Common myeloid progenitor, CD34-positive (primary cell): ENCODE results near the gene DNASE1L3.
A peak's percentile ranks its signal among the peaks of the same experiment; 100 is the strongest.

Source experiments
- CTCF ChIA-PET: fragments of 350-600 bp; sonication (Branson Sonifier 250); formaldehyde crosslinking; loops from one replicate; lab custom pipeline; 2021; ENCODE audit warnings: antibody characterized with exemption; lab: Charles Lee
- POLR2A ChIA-PET: fragments of 350-600 bp; sonication (Branson Sonifier 250); formaldehyde crosslinking; loops from one replicate; lab custom pipeline; 2021; ENCODE audit warnings: antibody characterized with exemption; lab: Charles Lee
- DNase-seq, 3 donors: peaks; one replicate each; pipeline versions ENCODE4 v3.0.0 to v3.0.0-alpha.2; 2013
- H3K27ac ChIP-seq, 2 experiments: 1 replicate in 1 of 2; 2 replicates in 1 of 2; pipeline ENCODE4 v1.7.0; 2013; ENCODE audit warnings: inconsistent platforms in 2 of 2, low read length in 2 of 2, mild to moderate bottlenecking in 2 of 2, low read depth in 1 of 2, moderate library complexity in 1 of 2; ENCODE audit not compliant: severe bottlenecking in 2 of 2, insufficient read depth in 1 of 2, poor library complexity in 1 of 2
- H3K27me3 ChIP-seq, 5 experiments: replicated peaks in 2 of 5; 1 replicate in 3 of 5; 2 replicates in 2 of 5; pipeline versions ENCODE4 v1.6.1 to v1.7.0; 2013; ENCODE audit warnings: low read length in 4 of 5, mild to moderate bottlenecking in 2 of 5, moderate library complexity in 2 of 5, inconsistent platforms in 1 of 5; ENCODE audit not compliant: insufficient read depth in 5 of 5, control insufficient read depth in 4 of 5
- H3K36me3 ChIP-seq, 4 experiments: 1 replicate in 2 of 4; 2 replicates in 2 of 4; pipeline versions ENCODE4 v1.6.1 to v1.7.0; 2013; ENCODE audit warnings: low read length in 3 of 4, control low read depth in 1 of 4, mild to moderate bottlenecking in 1 of 4; ENCODE audit not compliant: control insufficient read depth in 4 of 4, insufficient read depth in 4 of 4
- H3K4me1 ChIP-seq, 4 experiments: 1 replicate in 3 of 4; 2 replicates in 1 of 4; pipeline versions ENCODE4 v1.6.1 to v1.7.1; 2013; ENCODE audit warnings: low read length in 3 of 4, mild to moderate bottlenecking in 3 of 4, control low read depth in 1 of 4, inconsistent platforms in 1 of 4, moderate library complexity in 1 of 4; ENCODE audit not compliant: control insufficient read depth in 4 of 4, insufficient read depth in 4 of 4; ENCODE audit errors: control extremely low read depth in 1 of 4
- H3K4me3 ChIP-seq, 7 experiments: 1 replicate in 4 of 7; 2 replicates in 3 of 7; pipeline versions ENCODE4 v1.5.1 to v1.7.0; 2013; ENCODE audit warnings: mild to moderate bottlenecking in 7 of 7, low read length in 6 of 7, moderate library complexity in 6 of 7, inconsistent platforms in 2 of 7, low read depth in 2 of 7, control low read depth in 1 of 7; ENCODE audit not compliant: insufficient read depth in 4 of 7, control insufficient read depth in 1 of 7; ENCODE audit errors: extremely low read depth in 1 of 7
- H3K9me3 ChIP-seq, 5 experiments: 1 replicate in 4 of 5; 2 replicates in 1 of 5; pipeline versions ENCODE4 v1.6.1 to v1.7.1; 2013; ENCODE audit warnings: low read length in 4 of 5, mild to moderate bottlenecking in 2 of 5, inconsistent platforms in 1 of 5, low read depth in 1 of 5, moderate library complexity in 1 of 5; ENCODE audit not compliant: control insufficient read depth in 4 of 5, insufficient read depth in 2 of 5; ENCODE audit errors: control extremely low read depth in 1 of 5
- WGBS: methylation state at CpG from one replicate; pipeline ENCODE4 v1.1.5; 2013; ENCODE audit not compliant: insufficient coverage; 5-methylcytosine and 5-hydroxymethylcytosine counted together

The DNASE1L3 gene

DNA sequence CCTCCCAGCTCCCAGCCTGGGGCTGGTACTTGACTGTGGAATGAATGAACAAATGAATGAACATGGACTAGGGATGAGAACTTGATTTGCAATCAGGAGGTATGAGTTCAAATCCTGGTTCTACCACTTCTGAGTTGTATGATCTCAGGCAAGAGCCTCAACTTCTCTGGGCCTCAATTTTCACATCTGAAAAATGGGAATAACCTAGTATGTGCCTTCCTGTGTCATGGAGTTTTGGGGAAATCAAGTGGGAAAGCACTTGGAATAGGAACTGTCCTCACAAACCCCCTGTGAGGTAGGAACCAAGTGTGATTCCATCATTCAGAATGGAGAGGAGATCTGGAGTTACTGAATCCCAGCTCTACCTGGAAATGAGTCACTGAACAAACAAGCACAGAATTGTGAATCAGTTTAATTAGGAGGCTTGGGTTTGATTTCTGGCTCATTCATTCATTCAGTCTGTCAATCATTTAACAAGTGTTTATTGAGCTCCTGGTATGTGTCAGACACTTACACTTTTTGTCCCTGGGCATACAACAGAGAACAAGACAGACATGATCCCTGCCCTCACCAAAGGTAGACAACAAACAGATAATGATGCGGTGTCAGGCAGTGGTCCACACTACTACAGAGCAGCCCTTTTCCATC, 29.7 kb downstream of the DNASE1L3 start:
- no peak overlapping the region for H3K27ac ChIP-seq
- H3K9me3 ChIP-seq: no peaks in the 10 kb centered on the region
- CTCF ChIA-PET: interaction anchor here (1.0 to 1.7 kb wide), 7 partner anchors 10 to 119 kb away, joined by 3 to 6 read pairs (median 4); no protein-coding TSS in a partner anchor
- no peak for DNase-seq
- H3K4me1 ChIP-seq: peaks cover 0 to 20% (median 13%) of the 10 kb centered on the region in 4 experiments
- H3K27me3 ChIP-seq: peaks cover 0 to 2% (median 0%) of the 10 kb centered on the region in 5 experiments
- no peaks in the 10 kb centered on the region for H3K36me3 ChIP-seq
- H3K4me3 ChIP-seq: no peak overlapping the region
- POLR2A ChIA-PET: no interaction called here
- whole genome bisulfite sequencing: 100% methylated on average over 1 of the region's 1 CpG

DNA sequence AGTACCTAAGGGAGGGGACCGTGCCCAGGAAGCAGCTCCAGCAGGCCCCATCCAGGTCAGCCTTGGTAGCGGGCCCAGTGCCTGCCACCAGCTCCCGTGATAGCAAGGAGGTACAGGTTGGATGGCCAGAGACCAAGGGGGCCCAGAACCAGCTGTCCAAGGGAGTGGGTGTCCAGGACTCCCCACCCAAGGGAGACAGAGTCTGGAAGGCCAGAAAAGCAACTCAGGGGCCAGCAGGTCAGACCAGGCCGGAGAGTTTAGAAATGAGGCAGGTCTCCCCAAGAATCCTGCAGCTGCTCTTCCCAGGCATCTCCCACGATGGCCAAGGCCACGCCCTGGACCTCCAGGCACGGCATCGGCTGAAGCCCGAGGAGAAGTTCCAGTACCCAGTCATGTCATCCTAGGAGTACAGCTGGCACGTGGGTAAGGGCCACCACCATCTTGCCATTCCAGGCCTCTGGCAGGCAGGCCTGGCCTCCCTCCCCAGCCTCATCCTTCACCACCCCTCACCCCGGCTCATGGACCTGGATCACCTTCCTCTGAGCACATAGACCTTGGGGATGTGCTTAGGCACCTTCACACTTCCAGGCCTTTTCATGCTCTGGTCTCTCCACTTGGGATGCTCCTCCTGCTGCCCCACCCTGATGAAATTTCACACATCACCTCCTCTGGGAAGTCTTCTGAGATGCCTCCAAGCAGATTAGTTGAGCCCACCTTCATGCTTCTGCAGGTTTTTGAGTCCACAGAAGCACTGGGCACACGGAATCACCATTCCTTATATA, 30.5 kb downstream of the DNASE1L3 start:
- Histone ChIP-seq H3K27ac (no peak overlapping the region), H3K27me3 (peaks cover 0 to 2% (median 0%) of the 10 kb centered on the region in 5 experiments), H3K4me1 (peaks cover 0 to 28% (median 20%) of the 10 kb centered on the region in 4 experiments), H3K9me3 (no peaks in the 10 kb centered on the region), H3K36me3 (no peaks in the 10 kb centered on the region), H3K4me3 (no peak overlapping the region)
- DNase-seq: no peak
- CTCF ChIA-PET: interaction anchor here (0.7 to 6.0 kb wide), 9 partner anchors 8 to 126 kb away, joined by 3 to 55 read pairs (median 6); partner anchors contain the start of genes HTD2 and RPP14
- WGBS: 96% methylated on average over 9 of the region's 12 CpGs
- POLR2A ChIA-PET: no interaction called here

DNA sequence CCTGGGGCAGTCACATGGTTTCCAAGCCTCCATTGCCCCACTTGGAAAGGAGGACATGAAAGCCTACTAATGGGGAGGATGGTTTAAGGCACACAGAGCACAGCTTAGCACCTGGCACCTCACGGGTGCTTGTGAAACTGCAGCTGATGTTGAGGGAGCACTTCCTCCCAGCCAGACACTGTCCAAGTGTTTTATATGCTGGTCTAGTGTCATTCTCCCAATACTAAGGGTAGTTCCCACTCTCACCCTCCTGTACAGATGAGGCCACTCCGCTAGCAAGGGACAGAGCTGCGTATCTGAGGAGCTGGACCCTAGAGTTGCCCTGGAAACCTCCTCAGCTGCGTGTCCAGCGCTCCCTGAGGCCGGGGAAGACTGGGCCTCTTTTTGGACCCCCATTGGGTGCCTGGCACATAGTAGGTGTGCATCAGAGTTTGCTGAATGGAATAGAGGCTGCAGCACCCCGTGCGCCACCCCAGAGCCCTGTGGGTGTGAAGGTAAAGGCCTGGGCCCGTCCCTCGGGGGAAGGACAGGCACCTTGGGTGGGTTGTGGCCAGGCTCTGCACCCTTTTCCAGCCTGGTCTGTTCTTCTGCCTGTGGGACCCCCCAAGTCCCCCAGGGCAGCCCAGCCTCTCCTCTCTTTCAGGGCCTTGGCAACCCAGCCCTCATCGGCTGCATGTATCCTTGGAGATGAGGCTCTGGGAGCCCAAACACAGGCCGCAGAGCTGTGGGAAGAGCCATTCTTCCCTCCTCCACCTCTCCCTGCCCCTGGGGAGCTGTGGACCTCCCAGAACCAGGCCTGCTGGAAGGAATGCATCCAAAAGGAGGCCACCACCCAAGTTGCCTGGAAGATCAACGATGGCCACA, 31.3 kb downstream of the DNASE1L3 start:
- Histone ChIP-seq H3K9me3 (no peaks in the 10 kb centered on the region), H3K4me3 (no peak overlapping the region), H3K4me1 (peaks cover 0 to 32% (median 25%) of the 10 kb centered on the region in 4 experiments), H3K27me3 (peaks cover 0 to 2% (median 0%) of the 10 kb centered on the region in 5 experiments), H3K27ac (no peak overlapping the region), H3K36me3 (no peaks in the 10 kb centered on the region)
- POLR2A ChIA-PET: no interaction called here
- CTCF ChIA-PET: interaction anchor here (0.7 to 6.0 kb wide), 13 partner anchors 9 to 226 kb away, joined by 3 to 55 read pairs (median 5); partner anchors contain the start of genes FLNB, HTD2 and RPP14
- 97% methylated on average over 11 of the region's 13 CpGs for WGBS
- no peak for DNase-seq

DNA sequence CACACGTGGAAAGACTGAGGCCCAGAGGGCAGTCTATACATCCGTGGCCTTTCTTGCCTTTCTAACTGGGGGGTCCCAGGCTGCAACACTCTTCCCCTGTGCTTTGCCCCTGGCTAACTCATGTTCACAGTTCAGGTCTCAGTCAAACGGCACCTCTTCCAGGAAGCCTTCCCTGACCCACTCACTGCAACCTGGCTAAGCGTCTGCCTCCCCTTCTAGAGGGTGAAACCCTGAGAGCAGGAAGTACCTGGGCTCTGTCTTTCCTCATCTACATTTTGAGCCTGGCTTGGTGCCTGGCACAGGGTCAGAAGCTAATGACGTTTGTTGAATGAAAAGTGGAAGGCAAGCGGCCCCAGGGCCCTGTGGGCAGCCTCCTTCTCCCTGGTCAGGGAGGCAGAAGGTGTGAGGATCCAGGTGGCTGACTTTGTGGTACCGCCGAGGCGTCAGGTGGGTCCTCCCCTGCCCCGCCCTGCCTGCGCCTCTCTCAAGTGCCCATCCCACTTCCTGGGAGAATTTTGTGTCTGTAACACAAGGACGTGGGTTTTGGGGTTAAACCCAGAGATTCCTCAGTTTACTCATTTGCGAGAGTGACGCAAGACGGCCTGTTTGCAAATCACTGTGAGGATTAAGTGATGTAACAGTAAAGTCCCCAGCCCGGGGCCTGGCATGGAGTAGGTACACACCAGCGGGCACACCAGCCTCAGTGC, 32.1 kb downstream of the DNASE1L3 start:
- H3K36me3 ChIP-seq: no peaks in the 10 kb centered on the region
- WGBS: 84% methylated on average over 12 of the region's 17 CpGs
- peaks cover 0 to 2% (median 0%) of the 10 kb centered on the region in 5 experiments for H3K27me3 ChIP-seq
- H3K9me3 ChIP-seq: no peaks in the 10 kb centered on the region
- H3K27ac ChIP-seq: no peak overlapping the region
- CTCF ChIA-PET: interaction anchor here (0.6 to 6.0 kb wide), 21 partner anchors 10 to 293 kb away, joined by 3 to 55 read pairs (median 4); partner anchors contain the start of genes FLNB, HTD2 and RPP14
- DNase-seq: no peak
- H3K4me1 ChIP-seq: peaks cover 0 to 32% (median 28%) of the 10 kb centered on the region in 4 experiments
- H3K4me3 ChIP-seq: no peak overlapping the region
- POLR2A ChIA-PET: interaction anchor here (0.6 kb wide), 1 partner anchor 77 kb away, joined by 3 read pairs; no protein-coding TSS in a partner anchor

DNA sequence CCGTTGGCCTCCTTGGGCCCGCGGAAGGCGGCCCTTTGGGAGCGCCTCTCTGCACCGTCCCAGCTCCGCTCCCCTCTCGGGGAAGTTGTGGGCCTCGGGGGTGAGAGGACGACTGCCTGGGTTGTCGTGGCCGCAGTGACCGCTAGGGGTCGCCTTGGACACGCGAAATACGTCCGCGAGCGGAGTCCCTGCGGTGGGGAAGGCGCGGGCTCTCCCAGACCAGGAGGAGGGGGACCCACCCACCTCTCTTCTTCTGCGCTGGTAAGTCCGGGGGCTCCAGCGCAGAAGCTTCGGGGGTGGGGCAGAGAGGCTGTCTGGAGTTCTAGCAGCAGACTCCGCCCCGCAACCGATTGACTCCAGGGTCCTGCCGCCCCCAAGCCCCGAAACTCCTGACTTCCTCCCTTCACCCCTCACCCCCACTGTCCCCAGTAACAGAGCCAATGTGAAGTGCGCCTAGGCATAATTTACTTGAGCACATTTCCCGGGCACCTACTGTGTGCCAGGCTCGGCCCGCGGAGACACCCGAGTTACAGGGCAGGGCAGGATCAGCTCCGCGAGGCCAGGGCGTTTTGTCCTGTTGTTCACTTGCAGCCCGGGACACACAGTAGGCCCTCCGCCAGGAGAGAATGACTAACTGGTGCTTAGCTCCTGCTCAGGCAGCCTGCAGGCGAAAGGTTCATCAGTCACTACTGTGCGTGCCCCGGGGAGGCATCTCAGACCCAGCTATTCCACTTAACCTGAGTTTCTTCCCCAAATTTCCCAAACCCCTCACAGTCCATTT, 32.8 kb downstream of the DNASE1L3 start:
- peak; percentile 88 to 92 (median 91) for DNase-seq
- 7% methylated on average over 34 of the region's 46 CpGs for WGBS
- CTCF ChIA-PET: interaction anchor here (0.6 to 6.0 kb wide), 21 partner anchors 11 to 294 kb away, joined by 3 to 55 read pairs (median 4); partner anchors contain the start of genes FLNB, HTD2 and RPP14
- peaks cover 0 to 36% (median 34%) of the 10 kb centered on the region in 4 experiments for H3K4me1 ChIP-seq
- no peaks in the 10 kb centered on the region for H3K36me3 ChIP-seq
- POLR2A ChIA-PET: interaction anchor here (0.6 kb wide), 1 partner anchor 76 kb away, joined by 3 read pairs; no protein-coding TSS in a partner anchor
- no peak overlapping the region for H3K27ac ChIP-seq
- H3K4me3 ChIP-seq: peak overlapping the region in 6 of 7 experiments; percentile 35 to 77 (median 57)
- no peaks in the 10 kb centered on the region for H3K9me3 ChIP-seq
- H3K27me3 ChIP-seq: peaks cover 0 to 2% (median 0%) of the 10 kb centered on the region in 5 experiments
